ENCODE measurements around the gene MDM2. TPM values are rescaled to one million over a fixed set of nuclear protein-coding genes. Genes with fewer than 3 reads are reported as not detected.

Gene MDM2
- polyA plus RNA-seq, 1 of the 3 experiments (the other 2 are of a cell fraction): 21.5 TPM

DNA sequence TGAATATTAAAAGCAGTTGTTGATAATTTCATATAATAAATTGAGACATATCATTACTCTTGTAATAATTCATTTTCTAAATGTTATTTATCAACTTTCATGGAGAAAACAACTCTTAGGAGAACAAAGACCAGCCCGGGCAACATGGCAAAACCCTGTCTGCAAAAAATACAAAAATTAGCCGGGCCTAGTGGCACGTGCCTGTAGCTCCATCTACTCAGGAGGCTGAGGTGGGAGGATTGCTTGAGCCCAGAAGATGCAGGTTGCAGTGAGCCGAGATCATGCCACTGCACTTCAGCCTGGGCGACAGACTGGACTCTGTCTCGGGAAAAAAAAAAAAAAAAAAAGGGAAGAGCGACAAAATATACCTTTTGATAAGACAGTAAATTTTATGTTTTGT is 40.8 kb upstream of the MDM2 start:
- no peak overlapping the region for H3K9ac ChIP-seq
- no peaks in the 10 kb centered on the region for H3K9me2 ChIP-seq
- peaks cover 3% of the 10 kb centered on the region for H3F3A ChIP-seq (replicated peaks; ENCODE audit: insufficient read depth)
- H3K4me1 ChIP-seq (ENCODE audit: control insufficient read depth in 1 of 2, insufficient read depth in 2 of 2, low read depth in 1 of 2, low read length in 1 of 2): no peaks in the 10 kb centered on the region; a peak in 1 of 4 replicates
- no peaks in the 10 kb centered on the region for H3K79me2 ChIP-seq (ENCODE audit: insufficient read depth)
- 94% methylated on average over 7 of the region's 7 CpGs for WGBS (ENCODE audit: low lambda C conversion rate)
- DNase-seq: no peak
- no peaks in the 10 kb centered on the region for H3K27me3 ChIP-seq (ENCODE audit: insufficient read depth)
- TF ChIP-seq, protein P1, sequence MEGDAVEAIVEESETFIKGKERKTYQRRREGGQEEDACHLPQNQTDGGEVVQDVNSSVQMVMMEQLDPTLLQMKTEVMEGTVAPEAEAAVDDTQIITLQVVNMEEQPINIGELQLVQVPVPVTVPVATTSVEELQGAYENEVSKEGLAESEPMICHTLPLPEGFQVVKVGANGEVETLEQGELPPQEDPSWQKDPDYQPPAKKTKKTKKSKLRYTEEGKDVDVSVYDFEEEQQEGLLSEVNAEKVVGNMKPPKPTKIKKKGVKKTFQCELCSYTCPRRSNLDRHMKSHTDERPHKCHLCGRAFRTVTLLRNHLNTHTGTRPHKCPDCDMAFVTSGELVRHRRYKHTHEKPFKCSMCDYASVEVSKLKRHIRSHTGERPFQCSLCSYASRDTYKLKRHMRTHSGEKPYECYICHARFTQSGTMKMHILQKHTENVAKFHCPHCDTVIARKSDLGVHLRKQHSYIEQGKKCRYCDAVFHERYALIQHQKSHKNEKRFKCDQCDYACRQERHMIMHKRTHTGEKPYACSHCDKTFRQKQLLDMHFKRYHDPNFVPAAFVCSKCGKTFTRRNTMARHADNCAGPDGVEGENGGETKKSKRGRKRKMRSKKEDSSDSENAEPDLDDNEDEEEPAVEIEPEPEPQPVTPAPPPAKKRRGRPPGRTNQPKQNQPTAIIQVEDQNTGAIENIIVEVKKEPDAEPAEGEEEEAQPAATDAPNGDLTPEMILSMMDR (IDR thresholded peaks at IDR 0.05): no peak
- TF ChIP-seq TCF12 (IDR thresholded peaks at IDR 0.05) (no peak), EP300 (IDR thresholded peaks at IDR 0.05; ENCODE audit: borderline replicate concordance in 1 of 2, low read depth in 1 of 2, low read length in 1 of 2) (no peak)
- H3K27ac ChIP-seq (ENCODE audit: low read depth in 2 of 2, low read length in 1 of 2): no peak overlapping the region
- ChIA-PET CTCF (no interaction called here), POLR2A (no interaction called here)
- peaks cover 2 to 16% of the 10 kb centered on the region in 2 experiments for H3K36me3 ChIP-seq (replicated peaks in 1 of 2; ENCODE audit: control insufficient read depth in 1 of 2, insufficient read depth in 2 of 2, low read length in 1 of 2)
- no peak overlapping the region for H3K4me3 ChIP-seq (ENCODE audit: low read depth in 2 of 2, low read length in 1 of 2)
- H3K9me3 ChIP-seq: no peaks in the 10 kb centered on the region
- H4K20me1 ChIP-seq (ENCODE audit: insufficient read depth): no peaks in the 10 kb centered on the region
- H2AFZ ChIP-seq (ENCODE audit: low read depth): no peak overlapping the region
- H3K4me2 ChIP-seq: no peak overlapping the region

DNA sequence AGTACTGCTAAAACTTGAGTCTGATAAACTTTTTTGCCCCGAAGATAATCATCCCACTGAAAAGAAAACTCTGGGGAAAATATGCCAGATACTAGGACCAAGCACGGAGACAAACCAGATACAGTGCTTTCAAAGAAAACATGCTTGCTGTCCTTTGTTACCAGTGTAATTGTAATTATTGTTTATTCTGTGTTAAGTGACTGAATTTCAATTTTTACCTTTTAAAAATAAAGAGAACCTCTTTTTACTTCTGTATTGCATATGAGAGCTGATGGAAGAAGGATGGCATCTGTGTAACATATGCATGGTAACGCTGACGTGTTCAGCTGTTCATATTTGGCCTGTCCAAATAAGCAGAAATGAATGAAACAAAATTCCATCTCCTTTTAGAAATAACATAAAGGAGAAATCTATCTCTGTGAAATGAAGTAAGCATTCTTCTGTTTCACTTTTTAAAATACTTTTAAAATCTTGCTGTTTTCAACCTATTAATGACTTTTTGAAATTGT is 39.5 kb upstream of the MDM2 start:
- Histone ChIP-seq H3F3A (replicated peaks; ENCODE audit: insufficient read depth) (peaks cover 3% of the 10 kb centered on the region), H3K9ac (no peak overlapping the region), H3K4me2 (no peak overlapping the region), H3K4me1 (ENCODE audit: control insufficient read depth in 1 of 2, insufficient read depth in 2 of 2, low read depth in 1 of 2, low read length in 1 of 2) (no peaks in the 10 kb centered on the region; a peak in 1 of 4 replicates), H3K27ac (ENCODE audit: low read depth in 2 of 2, low read length in 1 of 2) (no peak overlapping the region), H3K9me2 (no peaks in the 10 kb centered on the region), H4K20me1 (ENCODE audit: insufficient read depth) (no peaks in the 10 kb centered on the region), H3K79me2 (ENCODE audit: insufficient read depth) (no peaks in the 10 kb centered on the region), H3K4me3 (ENCODE audit: low read depth in 2 of 2, low read length in 1 of 2) (no peak overlapping the region), H3K36me3 (replicated peaks in 1 of 2; ENCODE audit: control insufficient read depth in 1 of 2, insufficient read depth in 2 of 2, low read length in 1 of 2) (peaks cover 0 to 11% of the 10 kb centered on the region in 2 experiments), H3K27me3 (ENCODE audit: insufficient read depth) (no peaks in the 10 kb centered on the region), H2AFZ (ENCODE audit: low read depth) (no peak overlapping the region), H3K9me3 (no peaks in the 10 kb centered on the region)
- DNase-seq: no peak
- 96% methylated on average over 4 of the region's 4 CpGs for WGBS (ENCODE audit: low lambda C conversion rate)
- ChIA-PET CTCF (no interaction called here), POLR2A (no interaction called here)
- TF ChIP-seq TAF1 (IDR thresholded peaks at IDR 0.05; ENCODE audit: borderline replicate concordance, low read depth, low read length) (no peak), USF1 (IDR thresholded peaks at IDR 0.05; ENCODE audit: borderline replicate concordance, low read depth) (no peak), GATA2 (CRISPR knock-in tag; IDR thresholded peaks at IDR 0.05) (no peak), GABPA (IDR thresholded peaks at IDR 0.05; ENCODE audit: low read depth) (no peak), RCOR1 (IDR thresholded peaks at IDR 0.05; ENCODE audit: low read length) (no peak), FOSL2 (IDR thresholded peaks at IDR 0.05; ENCODE audit: borderline replicate concordance, low read depth) (no peak), FOXM1 (IDR thresholded peaks at IDR 0.05; ENCODE audit: low read depth) (no peak), SIN3A (IDR thresholded peaks at IDR 0.05; ENCODE audit: borderline replicate concordance, low read depth, low read length) (no peak), JUND (IDR thresholded peaks at IDR 0.05) (no peak), YY1 (IDR thresholded peaks at IDR 0.05; ENCODE audit: low read depth) (no peak), IRF3 (IDR thresholded peaks at IDR 0.05; ENCODE audit: low read depth, low read length) (no peak), NFIC (IDR thresholded peaks at IDR 0.05; ENCODE audit: borderline replicate concordance) (no peak), REST (IDR thresholded peaks at IDR 0.05; ENCODE audit: low read depth, low read length) (no peak), SMC3 (IDR thresholded peaks at IDR 0.05; ENCODE audit: low read depth, low read length) (no peak), NRF1 (IDR thresholded peaks at IDR 0.05; ENCODE audit: low read depth, low read length) (no peak)
- TF ChIP-seq, protein P2, sequence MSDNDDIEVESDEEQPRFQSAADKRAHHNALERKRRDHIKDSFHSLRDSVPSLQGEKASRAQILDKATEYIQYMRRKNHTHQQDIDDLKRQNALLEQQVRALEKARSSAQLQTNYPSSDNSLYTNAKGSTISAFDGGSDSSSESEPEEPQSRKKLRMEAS (IDR thresholded peaks at IDR 0.05; ENCODE audit: low read depth): no peak
- TF ChIP-seq, protein P1 (IDR thresholded peaks at IDR 0.05): no peak

Measured in SK-N-SH (cell line).